ENCODE results near the gene IL1R1.

Gene IL1R1

GRCh38 chr2:102141011-102141943 is 1.3 kb upstream of the IL1R1 start:
- DNase-seq: no peak

- no peak for DNase-seq
Observed at GRCh38 chr2:102142829-102143449, 393 bp downstream of the IL1R1 start.

DNA sequence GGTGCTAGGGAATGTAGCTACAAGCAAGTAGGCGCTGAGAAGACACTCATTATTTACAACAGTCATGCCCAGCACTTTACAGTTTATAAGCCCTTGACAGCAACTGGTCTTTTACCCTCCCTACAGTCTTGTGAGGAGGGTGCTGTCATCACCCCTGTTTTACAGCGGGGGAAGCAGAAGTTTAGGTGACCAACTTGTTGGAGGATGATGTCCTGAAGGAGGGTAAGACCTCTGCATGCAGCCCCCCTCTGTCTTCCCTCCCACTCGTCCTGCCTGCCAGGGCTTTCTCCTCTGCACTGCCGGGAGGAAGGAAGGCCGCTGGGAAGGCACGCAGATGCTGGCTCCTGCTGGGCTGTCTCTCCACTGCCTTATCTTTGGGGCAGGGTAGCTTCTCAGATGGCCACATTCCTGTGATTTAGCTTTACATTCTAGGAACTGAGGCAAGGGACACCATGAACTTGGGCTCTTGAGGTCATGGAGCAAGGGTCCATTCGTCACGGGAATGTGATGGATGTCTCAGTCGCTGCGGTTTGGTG is 972 bp downstream of the IL1R1 start:
- no peak for DNase-seq

GRCh38 chr2:102144128-102144527 is 1.6 kb downstream of the IL1R1 start:
- DNase-seq: no peak

DNA sequence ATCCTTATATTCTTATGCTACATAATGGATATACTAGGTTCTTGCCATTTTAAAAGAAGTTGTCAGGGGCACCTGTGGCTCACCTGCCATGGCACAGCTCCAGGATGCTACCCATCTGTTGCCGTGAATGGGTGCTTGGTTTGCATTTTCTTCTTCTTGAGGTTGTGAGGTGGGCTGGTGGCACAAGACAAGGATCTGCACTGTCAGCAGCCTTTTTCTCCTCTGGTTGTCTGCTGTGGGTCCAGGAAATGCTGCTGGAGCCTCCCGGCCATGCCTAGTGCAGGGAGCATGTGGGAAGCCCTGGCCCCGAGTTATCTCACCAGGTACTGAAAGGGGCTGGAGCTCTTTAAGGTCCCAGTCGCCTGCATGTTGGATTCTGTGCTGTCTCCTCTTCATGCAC is 2.6 kb downstream of the IL1R1 start:
- no peak for DNase-seq

DNA sequence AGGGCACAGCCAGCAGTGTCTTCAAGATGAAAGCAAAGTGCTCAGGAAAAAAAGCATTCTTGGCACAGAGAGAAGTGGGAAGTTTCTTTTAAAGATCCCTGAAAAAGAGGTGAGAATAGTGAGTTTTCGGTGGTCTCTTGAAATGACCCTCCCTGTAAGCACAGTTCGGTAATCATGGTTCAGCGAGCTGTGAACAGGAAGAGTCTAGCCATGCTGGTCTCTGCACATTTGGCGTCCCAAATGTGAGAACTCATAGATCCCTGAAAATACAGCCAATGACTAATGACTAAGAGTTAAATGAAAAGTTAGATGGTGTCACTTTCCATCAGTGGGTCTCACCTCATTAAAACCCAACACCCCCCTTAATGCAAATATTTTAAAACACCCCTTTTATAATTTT is 3.4 kb downstream of the IL1R1 start:
- no peak for DNase-seq

- no peak for DNase-seq
Observed at GRCh38 chr2:102147935-102148334, 5.4 kb downstream of the IL1R1 start.

DNA sequence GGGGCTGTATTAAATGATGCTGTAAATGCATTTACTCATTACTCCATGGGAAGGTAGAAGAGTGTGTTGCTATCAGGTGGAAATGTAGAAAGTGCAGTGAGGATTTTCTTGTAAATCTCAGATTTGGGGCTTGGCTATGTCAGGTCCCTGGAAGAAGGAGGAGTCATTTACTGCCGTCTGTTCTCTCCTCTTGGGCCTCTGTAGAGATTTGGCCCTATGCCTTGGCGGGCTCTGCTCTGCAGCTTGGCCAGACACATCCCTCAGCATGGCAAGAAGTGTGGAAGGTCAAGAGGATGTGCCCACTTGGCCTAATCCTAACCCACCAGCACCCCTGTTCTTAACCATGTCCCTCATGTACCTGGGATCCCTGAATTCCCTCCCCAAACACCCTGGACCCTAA is 6.7 kb downstream of the IL1R1 start:
- no peak for DNase-seq

DNA sequence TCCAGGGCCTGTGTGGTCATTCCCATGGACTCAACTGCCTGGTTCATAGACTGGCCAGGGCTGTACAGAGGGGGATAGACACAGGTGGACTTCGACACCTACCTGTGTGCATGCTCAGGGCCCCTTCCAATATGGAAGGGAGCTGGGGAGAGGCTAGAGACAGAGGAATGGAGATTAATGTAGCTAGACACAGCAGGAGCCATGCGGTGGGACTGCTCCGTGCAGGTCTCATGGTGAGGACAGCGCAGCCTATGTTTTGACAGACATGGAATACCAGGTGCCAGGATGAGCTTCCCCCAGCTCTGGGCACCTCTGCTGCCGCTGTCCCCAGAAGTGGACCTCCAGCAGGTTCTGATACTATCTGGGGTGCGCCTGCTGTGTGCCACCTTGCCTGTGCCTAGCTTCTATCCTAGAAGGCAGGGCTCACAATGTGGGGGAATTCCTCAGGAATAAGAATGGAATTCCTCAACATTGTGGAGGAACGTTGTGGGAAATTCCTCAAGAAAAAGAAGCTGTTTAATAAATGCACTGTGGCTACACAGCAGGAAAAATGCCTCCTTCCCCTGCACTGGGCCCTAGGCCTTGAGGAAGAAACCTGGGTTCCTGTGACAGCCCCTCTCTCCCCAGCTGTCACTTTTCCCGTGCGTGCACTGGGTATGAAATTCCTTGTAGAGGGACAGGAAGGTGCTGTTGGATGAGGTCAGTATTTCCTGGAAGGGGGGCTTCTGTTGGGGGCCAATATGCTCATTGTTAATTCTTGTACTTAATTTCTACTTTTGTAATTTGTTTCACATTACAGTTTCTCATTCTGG is 7.3 kb downstream of the IL1R1 start:
- DNase-seq: no peak

DNA sequence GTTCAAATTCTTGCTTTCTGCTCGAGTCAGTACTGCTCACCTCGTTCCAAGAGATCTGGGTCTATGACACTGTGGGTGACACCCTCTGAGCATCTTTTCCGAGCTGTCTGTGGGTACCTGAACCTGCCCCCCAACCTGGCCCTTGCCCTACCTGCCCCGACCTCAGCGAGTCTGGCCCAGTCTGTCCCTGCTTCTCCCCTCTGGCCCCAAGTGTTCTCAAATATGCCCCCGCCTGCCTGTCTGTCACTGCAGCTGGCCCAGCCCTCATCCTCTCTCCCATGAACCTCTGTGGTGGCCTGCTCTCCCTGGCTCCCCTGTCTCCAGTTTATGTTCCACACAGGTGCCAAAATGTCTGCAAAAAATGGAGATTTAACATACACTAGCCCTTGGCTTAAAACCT is 11.8 kb downstream of the IL1R1 start:
- no peak for DNase-seq

DNA sequence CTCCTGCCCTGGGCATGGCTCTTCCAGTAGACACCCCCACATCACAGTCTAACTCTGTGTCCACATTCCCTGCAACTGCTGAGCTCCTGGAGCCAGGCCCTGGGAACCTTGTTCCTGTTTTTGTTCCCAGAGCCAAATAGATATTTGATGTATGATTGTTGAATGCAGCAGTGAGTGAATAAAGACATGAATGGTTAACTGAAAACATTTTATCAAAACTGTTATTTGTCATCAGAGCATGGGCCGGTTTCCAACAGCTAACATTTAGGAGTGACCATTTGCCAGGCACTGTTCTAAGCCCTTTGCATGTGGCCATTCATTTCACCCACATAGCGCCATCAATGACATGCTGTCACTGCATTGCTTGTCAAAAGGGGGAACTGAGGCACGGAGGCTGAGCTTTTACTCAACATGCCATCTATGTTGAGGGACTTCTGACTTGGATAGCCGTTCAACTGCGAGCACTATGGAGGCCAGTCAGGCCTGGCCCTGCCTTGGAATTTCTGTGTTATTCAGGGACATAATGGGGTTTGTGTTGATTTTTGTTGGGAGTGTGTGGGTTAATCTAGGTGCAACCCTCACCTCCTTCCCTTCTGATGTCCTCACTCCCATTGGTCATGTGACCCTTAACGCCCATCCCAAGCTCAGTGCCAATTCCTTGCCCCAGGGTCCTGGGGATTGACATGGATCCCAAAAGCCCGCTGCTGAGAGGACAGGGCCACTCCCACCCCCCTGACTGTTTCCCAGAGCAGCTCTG is 12.6 kb downstream of the IL1R1 start:
- no peak for DNase-seq

GRCh38 chr2:102155703-102156515 is 13.4 kb downstream of the IL1R1 start:
- DNase-seq: no peak

DNA sequence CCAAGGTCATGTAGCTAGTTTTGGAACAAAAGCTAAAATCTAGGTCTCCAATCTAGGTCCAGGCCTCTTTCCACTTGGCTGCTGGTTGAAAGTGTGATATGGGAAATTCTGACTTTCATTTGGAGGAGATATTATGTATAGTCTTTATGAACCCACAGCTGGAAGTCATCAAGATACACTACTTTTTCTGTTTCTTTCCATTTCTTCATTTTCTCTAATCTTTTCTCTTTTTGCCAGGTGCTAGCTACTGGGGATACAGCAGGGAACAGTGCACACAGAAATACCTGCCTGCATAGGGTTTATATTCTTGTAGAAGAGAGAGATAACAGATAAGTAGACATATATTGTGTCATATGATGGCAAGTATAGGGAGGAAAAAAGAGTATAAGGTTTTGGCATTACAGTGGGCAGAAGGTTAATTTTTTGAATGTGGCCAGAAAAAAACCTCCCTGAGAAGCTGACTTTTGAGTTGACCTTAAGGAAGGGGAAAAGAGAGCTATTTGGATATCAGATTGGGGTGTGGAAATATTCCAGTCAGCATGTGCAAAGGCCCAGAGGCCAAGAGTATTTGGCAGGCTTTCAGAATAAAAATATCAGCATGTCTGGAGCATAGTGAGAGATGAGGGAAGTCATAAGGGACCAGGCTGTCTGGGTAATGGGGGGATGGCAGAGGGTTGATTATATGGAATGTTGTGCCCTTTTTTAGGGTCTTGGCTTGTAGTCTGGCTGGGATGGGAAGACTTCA is 15.6 kb downstream of the IL1R1 start:
- no peak for DNase-seq

- no peak for DNase-seq
Observed at GRCh38 chr2:102159295-102159694, 16.7 kb downstream of the IL1R1 start.

- no peak for DNase-seq
Observed at GRCh38 chr2:102166189-102166845, 23.8 kb downstream of the IL1R1 start.

GRCh38 chr2:102168026-102168771 is 25.7 kb downstream of the IL1R1 start:
- no peak for DNase-seq

DNA sequence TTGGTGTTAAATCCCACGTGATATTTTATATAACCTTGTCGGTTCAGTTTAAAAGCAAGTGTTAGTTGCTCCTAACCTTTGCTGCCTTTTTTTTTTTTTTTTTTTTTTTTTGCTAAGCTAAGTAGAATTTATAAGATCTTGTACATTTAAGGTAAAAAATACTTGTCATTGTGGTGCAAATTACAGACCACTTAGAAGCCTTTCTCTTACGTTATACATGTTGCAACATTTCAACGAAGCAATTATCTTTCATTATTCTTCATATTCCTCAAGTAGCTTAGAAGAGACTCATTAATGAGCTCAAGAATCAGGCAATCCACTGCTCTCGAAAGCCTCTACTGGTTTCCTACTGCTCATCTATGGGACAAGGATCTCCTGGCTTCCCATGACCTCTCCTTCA is 29.4 kb downstream of the IL1R1 start:
- DNase-seq: no peak

DNA sequence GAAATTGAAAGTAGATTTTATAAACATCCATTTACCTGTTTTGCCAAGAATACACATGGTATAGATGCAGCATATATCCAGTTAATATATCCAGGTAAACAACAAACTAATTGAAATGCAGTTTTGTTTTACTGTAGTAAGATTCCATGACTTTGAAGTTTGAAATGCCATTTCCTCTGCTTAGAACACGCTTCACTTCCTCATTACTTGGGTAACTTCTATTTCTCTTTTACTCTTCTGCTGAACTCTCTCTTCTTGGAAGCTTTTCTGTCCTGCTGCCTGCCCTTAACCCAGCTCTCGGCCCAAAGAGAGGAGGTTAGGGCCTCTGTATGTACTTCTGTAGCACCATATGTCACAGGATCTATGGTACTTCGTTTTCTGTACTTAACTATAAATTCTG is 30.2 kb downstream of the IL1R1 start:
- no peak for DNase-seq

DNA sequence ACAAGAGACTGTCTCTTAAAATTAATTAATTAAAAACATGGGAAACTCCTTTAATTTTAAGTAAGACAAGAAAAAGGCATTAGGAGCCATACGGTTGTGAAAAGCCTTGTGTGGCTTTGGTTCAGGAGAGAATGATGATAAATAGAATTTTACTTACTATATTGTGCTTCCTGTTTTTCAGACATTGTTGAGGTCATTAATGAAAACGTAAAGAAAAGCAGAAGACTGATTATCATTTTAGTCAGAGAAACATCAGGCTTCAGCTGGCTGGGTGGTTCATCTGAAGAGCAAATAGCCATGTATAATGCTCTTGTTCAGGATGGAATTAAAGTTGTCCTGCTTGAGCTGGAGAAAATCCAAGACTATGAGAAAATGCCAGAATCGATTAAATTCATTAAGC is 33.6 kb downstream of the IL1R1 start:
- DNase-seq: no peak
